Sigmoid colon (tissue), 4 donors: ENCODE data around the gene FAM240A.

Experiments used
- EP300 ChIP-seq, 4 donors: sonication (generic); formaldehyde crosslinking; IDR thresholded peaks; one replicate each; pipeline ENCODE4 v1.6.1; 2017; ENCODE audit warnings: antibody characterized with exemption in 4 of 4
- POLR2A ChIP-seq, 2 donors: fragments of 450-650 bp; IDR thresholded peaks; one replicate each; pipeline ENCODE4 v1.6.1; 2016; ENCODE audit warnings: antibody characterized with exemption in 2 of 2, mild to moderate bottlenecking in 2 of 2, moderate library complexity in 2 of 2
- POLR2AphosphoS5 ChIP-seq, 4 donors: sonication (generic); formaldehyde crosslinking; IDR thresholded peaks; one replicate each; pipeline ENCODE4 v1.6.1; 2017; ENCODE audit warnings: antibody characterized with exemption in 4 of 4
- TF ChIP-seq, protein P1 (sequence below), 4 experiments: fragments of 450-650 bp in 3 of 4; fragments of 200-600 bp in 1 of 4; IDR thresholded peaks; one replicate each; pipeline ENCODE4 v1.5.1; 2016 to 2019; ENCODE audit warnings: antibody characterized with exemption in 4 of 4, mild to moderate bottlenecking in 3 of 4, moderate library complexity in 2 of 4

DNA sequence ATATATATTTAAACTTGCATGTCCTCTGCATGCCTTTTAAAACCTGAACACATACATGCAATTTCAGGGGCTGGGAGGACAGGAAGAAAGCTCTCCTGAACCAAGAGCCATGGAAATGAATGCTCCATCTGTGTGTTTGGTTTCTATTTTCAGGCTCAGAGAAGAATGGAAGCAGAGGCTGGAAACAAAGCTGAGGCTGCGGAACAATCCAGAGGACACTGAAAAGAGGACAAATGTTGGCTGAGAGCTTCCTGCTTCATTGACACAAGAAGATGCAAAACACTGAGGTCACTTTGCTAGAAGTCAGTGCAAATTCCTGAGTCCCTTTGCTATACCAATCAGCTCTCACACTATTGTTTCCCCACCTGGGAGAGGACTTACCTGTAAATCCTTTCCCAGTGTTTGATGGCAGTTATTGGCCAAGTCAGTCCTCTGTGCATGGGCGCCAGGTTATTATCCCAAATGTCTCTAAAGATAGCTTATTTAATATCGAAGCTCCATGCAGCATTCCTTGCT is 12.7 kb downstream of the FAM240A start:
- TF ChIP-seq, protein P1, sequence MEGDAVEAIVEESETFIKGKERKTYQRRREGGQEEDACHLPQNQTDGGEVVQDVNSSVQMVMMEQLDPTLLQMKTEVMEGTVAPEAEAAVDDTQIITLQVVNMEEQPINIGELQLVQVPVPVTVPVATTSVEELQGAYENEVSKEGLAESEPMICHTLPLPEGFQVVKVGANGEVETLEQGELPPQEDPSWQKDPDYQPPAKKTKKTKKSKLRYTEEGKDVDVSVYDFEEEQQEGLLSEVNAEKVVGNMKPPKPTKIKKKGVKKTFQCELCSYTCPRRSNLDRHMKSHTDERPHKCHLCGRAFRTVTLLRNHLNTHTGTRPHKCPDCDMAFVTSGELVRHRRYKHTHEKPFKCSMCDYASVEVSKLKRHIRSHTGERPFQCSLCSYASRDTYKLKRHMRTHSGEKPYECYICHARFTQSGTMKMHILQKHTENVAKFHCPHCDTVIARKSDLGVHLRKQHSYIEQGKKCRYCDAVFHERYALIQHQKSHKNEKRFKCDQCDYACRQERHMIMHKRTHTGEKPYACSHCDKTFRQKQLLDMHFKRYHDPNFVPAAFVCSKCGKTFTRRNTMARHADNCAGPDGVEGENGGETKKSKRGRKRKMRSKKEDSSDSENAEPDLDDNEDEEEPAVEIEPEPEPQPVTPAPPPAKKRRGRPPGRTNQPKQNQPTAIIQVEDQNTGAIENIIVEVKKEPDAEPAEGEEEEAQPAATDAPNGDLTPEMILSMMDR (IDR thresholded peaks at IDR 0.05), result no peak
- TF ChIP-seq EP300 (IDR thresholded peaks at IDR 0.05) (no peak), POLR2AphosphoS5 (IDR thresholded peaks at IDR 0.05) (no peak), POLR2A (IDR thresholded peaks at IDR 0.05) (no peak)
